ENCODE measurements around the gene DOK7. TPM values are rescaled to one million over a fixed set of nuclear protein-coding genes. Genes with fewer than 3 reads are reported as not detected.

The DOK7 gene
- total RNA-seq, 2 donors from 2014 or later = 6.3 to 7.0 TPM

GRCh38 chr4:3437998-3438846 lies 24.9 kb upstream of the DOK7 start:
- 82 to 83% methylated on average over 7 to 27 of the region's 28 CpGs for WGBS, 2 donors
- Histone ChIP-seq H3K9me3 (no peaks in the 10 kb centered on the region), H3K27me3 (no peaks in the 10 kb centered on the region), H3K36me3 (replicated peaks in 1 of 2; ENCODE audit: insufficient read depth in 1 of 2, low read depth in 2 of 2) (no peaks in the 10 kb centered on the region), H3K4me1 (peaks cover under 1% of the 10 kb centered on the region), H3K4me3 (no peak overlapping the region), H3K27ac (no peak overlapping the region)
- TF ChIP-seq POLR2A (IDR thresholded peaks at IDR 0.05) = no peak
- TF ChIP-seq CTCF (IDR thresholded peaks at IDR 0.05) = no peak
- intact Hi-C loops (cut with DNase I) = no loop called here
- DNase-seq = no peak
- ATAC-seq = no peak

- no peak overlapping the region for H3K4me3 ChIP-seq
- no peak for TF ChIP-seq POLR2A (IDR thresholded peaks at IDR 0.05)
- TF ChIP-seq CTCF (IDR thresholded peaks at IDR 0.05) = no peak
- no peak overlapping the region for H3K27ac ChIP-seq
- H3K4me1 ChIP-seq = peaks cover 6% of the 10 kb centered on the region
- H3K27me3 ChIP-seq = no peaks in the 10 kb centered on the region
- no peak for ATAC-seq
- WGBS, 2 donors = 79 to 84% methylated on average over 6 of the region's 10 CpGs
- no peak for DNase-seq
- H3K36me3 ChIP-seq (replicated peaks in 1 of 2; ENCODE audit: insufficient read depth in 1 of 2, low read depth in 2 of 2) = no peaks in the 10 kb centered on the region
- intact Hi-C loops (cut with DNase I) = no loop called here
- H3K9me3 ChIP-seq = no peaks in the 10 kb centered on the region
Measured at GRCh38 chr4:3438847-3439180, 24.3 kb upstream of the DOK7 start.

GRCh38 chr4:3439391-3439790 lies 23.7 kb upstream of the DOK7 start:
- Histone ChIP-seq H3K27ac (no peak overlapping the region), H3K4me3 (no peak overlapping the region), H3K27me3 (no peaks in the 10 kb centered on the region), H3K36me3 (replicated peaks in 1 of 2; ENCODE audit: insufficient read depth in 1 of 2, low read depth in 2 of 2) (no peaks in the 10 kb centered on the region), H3K9me3 (no peaks in the 10 kb centered on the region), H3K4me1 (peaks cover 6% of the 10 kb centered on the region)
- DNase-seq = no peak
- intact Hi-C loops (cut with DNase I) = no loop called here
- no peak for ATAC-seq
- WGBS, 2 donors = 92% methylated on average over 5 to 10 of the region's 16 CpGs
- no peak for TF ChIP-seq CTCF (IDR thresholded peaks at IDR 0.05)
- no peak for TF ChIP-seq POLR2A (IDR thresholded peaks at IDR 0.05)

- Histone ChIP-seq H3K9me3 (no peaks in the 10 kb centered on the region), H3K4me3 (no peak overlapping the region), H3K36me3 (replicated peaks in 1 of 2; ENCODE audit: insufficient read depth in 1 of 2, low read depth in 2 of 2) (no peaks in the 10 kb centered on the region), H3K27ac (no peak overlapping the region), H3K27me3 (no peaks in the 10 kb centered on the region), H3K4me1 (peaks cover 6% of the 10 kb centered on the region)
- TF ChIP-seq CTCF (IDR thresholded peaks at IDR 0.05) (no peak), POLR2A (IDR thresholded peaks at IDR 0.05) (no peak)
- no peak for DNase-seq
- WGBS, 2 donors = 64 to 75% methylated on average over 3 to 7 of the region's 7 CpGs
- no peak for ATAC-seq
- intact Hi-C loops (cut with DNase I) = no loop called here
Measured at GRCh38 chr4:3440011-3440410, 23.1 kb upstream of the DOK7 start.

- no peak overlapping the region for H3K27ac ChIP-seq
- ATAC-seq (no peak), DNase-seq (no peak)
- WGBS, 2 donors = 50 to 73% methylated on average over 2 to 13 of the region's 15 CpGs
- intact Hi-C loops (cut with DNase I) = no loop called here
- peaks cover 6% of the 10 kb centered on the region for H3K4me1 ChIP-seq
- no peaks in the 10 kb centered on the region for H3K27me3 ChIP-seq
- H3K4me3 ChIP-seq = no peak overlapping the region
- H3K36me3 ChIP-seq (replicated peaks in 1 of 2; ENCODE audit: insufficient read depth in 1 of 2, low read depth in 2 of 2) = no peaks in the 10 kb centered on the region
- H3K9me3 ChIP-seq = no peaks in the 10 kb centered on the region
- TF ChIP-seq POLR2A (IDR thresholded peaks at IDR 0.05) (no peak), CTCF (IDR thresholded peaks at IDR 0.05) (no peak)
Measured at GRCh38 chr4:3440979-3441500, 22.1 kb upstream of the DOK7 start.

All from body of pancreas (tissue), 4 donors.